HG03025 (cell line): ENCODE data around the gene PARD6G.
"Not testable (repeated sequence)": the region's sequence is repeated elsewhere in the genome, so short reads cannot be mapped to it uniquely, and the experiment has no call there.

Source experiments
- ATAC-seq: cut with Tn5 transposase; IDR thresholded peaks from one replicate; pipeline ENCODE4 v1.9.1; 2021; ENCODE audit warnings: mild to moderate bottlenecking, moderate library complexity; ENCODE audit not compliant: unreplicated experiment, low FRiP score

Gene PARD6G, protein sequence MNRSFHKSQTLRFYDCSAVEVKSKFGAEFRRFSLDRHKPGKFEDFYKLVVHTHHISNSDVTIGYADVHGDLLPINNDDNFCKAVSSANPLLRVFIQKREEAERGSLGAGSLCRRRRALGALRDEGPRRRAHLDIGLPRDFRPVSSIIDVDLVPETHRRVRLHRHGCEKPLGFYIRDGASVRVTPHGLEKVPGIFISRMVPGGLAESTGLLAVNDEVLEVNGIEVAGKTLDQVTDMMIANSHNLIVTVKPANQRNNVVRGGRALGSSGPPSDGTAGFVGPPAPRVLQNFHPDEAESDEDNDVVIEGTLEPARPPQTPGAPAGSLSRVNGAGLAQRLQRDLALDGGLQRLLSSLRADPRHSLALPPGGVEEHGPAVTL

DNA sequence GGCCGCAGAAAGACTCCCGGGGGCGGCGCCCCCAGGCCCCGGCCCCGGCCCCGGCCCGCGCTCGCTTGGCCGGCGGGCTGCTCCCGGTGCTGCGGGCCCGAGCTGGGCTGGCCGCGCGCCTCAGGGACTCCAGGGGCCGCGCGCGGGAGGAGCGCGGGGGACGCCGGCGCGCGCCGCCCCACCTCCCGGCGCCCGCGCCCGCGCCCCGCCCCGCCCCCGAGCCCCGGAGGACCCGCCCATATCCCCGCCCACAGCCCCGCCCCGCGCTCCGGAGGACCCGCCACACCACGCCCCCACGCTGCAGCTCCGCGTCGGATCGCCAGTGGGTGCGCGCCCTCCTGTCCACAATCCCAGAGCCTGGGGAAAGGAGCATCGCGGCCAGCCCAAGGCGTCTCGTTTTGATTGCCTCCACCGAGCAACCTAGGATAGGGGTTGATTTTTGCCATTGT is at the start of gene PARD6G:
TSS of gene PARD6G (minus strand) at position 122 of the 449 bp plus-strand sequence. CDS start 166 bp downstream, outside the sequence.
- ATAC-seq: peak; percentile 57

DNA sequence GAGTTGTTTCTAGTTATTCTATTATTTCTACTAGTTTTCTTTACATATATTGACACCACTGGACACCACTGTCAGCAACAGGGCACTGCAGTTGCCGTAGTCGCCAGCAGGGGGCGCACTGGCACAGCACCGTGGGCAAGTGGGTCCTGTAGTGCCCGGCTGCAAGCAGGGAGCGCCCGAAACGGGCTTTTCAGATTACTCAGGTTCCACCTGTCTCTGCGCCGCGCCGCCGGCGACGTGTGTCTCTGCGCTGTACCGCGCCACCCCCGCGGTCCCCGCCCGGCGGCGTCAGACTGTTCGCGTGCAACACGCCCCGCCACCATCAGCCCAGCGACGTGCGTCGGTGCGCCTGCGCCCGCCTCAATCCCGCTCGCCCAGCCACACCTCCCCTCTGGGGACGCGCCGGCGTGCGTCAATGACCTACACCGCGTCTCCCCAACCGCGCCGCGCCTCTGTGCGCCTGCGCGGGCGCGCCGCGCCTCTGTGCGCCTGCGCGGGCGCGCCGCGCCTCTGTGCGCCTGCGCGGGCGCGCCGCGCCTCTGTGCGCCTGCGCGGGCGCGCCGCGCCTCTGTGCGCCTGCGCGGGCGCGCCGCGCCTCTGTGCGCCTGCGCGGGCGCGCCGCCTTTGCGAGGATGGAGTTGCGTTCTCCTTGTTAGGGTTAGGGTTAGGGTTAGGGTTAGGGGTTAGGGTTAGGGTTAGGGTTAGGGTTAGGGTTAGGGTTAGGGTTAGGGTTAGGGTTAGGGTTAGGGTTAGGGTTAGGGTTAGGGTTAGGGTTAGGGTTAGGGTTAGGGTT is 15.1 kb upstream of the PARD6G start:
- not testable (repeated sequence) for ATAC-seq

DNA sequence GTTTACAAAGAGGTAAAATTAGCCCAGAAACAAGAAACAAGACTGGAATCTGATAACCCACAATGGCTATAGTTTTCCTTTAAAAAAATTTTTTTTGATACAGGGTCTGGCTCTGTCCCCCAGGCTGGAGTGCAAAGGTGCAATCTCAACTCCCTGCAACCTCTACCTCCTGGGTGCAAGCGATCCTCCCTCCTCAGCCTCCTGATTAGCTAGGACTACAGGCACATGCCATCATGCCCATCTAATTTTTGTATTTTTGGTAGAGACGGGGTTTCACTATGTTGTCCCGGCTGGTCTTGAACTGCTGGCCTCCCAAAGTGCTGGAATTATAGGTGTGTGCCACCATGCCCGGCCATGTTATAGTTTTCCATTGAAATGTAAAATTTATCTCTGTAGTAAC is 12.3 kb upstream of the PARD6G start:
- ATAC-seq: no peak

DNA sequence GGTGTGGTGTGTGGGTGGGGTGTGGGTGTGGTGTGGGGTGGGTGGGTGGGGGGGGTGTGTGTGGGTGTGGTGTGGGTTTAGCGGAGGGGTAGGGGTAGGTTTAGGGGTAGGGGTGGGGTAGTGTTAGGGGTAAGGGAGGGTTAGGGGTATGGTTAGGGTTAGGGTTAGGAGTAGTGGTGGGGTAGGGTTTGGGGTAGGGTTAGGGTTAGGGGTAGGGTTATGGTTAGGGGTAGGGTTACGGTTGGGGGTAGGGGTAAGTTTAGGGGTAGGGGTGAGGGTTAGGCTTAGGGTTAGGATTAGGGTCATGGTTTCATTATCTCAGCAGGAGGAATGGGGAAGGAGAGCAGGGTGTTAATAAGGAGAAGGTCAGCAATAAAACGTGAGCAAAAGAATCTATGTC is 11.3 kb upstream of the PARD6G start:
- no peak for ATAC-seq

DNA sequence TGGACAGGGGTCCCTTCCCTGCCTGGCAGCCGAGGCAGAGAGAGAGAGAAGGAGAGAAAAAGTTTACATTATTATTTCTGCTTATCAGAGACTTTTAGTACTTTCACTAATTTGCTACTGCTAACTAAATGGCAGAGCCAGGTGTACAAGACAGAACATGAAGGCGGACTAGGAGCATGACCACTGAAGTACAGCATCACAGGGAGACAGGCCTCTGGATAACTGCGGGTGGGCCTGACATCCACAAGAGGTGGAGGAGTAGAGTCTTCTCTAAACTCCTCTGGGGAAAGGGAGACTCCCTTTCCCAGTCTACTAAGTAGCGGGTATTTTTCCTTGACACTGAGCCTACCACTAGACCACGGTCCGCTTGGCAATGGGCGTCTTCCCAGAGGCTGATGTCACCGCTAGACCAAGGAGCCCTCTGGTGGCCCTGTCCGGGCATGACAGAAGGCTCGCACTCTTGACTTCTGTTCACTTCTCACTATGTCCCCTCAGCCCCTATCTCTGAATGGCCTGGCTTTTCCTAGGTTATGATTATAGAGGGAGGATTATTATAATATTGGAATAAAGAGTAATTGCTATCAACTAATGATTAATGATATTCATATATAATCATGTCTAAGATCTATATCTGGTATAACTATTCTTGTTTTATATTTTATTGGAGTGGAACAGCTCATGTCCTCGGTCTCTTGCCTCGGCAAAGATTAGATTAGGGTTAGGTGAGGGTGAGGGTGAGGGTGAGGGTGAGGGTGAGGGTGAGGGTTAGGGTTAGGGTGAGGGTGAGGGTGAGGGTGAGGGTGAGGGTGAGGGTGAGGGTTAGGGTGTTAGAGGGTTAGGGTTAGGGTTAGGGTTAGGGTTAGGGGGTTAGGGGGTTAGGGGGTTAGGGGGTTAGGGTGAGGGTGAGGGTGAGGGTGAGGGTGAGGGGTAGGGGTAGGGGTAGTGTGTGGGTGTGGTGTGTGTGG is 10.5 kb upstream of the PARD6G start:
- not testable (repeated sequence) for ATAC-seq

DNA sequence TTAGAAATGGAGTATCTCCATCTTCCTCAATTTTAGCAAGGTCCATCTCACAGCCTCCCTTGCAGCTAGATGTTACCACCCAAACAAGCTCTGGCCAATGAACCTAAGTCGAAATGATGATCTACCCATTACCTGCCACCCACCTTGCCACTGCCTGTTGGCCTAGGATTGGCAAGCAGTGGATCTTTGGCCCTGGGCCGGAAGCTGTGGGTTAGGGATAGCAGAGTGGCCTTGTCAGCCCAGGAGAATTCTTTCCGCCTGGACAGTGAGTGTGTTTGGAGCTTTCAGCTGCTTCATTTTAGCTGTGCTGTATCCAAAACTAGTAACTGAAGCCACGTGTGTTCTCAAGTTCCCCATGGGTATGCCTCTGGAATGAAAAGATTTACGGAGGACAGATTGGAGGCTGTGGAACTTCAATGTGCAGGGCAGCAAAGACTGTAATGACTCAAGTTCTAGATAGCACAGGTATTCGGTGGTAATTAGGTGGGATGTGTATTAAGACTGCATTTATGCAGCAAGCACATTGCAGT is 7.7 kb upstream of the PARD6G start:
- ATAC-seq: no peak

DNA sequence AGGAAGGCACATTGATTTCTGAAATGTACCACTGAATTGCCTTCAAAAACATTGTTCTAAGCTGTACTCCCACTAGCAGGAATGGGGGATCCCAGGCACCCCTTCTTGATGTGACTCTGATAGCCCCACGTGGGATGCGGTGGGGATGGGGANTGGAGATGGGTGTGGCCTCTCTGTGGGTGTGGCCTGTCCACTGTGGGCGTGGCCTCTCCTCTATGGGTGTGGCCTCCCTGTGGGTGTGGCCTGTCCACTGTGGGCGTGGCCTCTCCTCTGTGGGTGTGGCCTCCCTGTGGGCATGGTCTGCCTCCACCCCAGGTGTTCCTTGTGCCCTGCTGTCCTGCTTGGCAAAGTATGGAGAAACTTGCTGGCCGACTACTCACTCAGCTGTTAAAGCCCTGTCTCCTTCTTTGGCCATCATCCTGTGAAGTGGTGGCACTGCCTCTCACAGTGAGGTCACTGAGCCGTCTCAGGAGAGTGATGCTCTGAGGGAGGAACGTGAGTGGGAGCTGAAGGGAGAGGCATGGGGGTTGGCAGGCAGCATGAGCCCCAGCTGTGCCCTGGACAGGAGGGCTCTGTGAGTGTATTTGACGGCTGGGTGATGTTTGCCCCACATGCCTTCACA is 6.7 kb upstream of the PARD6G start:
- no peak for ATAC-seq

DNA sequence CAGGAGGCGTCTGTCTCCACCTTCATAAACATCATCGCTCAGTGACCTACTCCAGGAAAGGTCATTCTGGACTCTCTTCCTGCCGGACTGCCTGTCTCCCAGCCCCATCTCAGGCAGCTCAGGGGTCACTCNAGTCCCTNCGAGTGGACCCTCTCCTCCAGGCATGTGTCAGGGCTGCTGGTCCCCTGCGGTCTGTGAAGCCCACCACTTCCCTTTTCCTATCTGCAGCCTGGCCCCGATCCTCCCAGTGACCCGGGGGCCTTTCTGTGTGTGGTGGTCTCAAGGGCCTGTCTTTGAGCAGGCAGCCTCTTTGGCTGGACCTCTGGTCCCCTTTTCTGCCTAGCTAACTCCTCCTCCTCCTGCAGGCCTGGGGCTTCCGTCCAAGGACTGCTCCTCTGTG is 5.9 kb upstream of the PARD6G start:
- no peak for ATAC-seq

DNA sequence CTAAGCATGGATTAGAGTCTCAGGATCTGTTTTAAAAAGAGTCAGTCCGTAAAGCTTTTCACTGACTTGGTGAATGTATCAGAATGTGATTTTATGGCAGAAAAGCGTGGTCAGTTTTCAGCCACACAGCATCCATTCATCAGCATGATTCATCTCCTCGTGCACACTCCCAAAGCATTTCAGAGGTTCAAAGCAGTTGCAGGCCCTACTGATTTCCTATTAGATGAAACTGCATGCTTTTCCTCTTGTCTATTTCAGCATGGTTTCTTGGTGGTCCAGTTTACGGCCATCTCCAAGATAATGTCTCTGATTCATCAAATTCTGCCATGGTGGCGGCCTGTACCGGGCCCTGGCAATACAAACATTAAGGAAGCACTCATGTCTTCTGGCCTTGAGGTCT is 4.8 kb upstream of the PARD6G start:
- ATAC-seq: no peak

DNA sequence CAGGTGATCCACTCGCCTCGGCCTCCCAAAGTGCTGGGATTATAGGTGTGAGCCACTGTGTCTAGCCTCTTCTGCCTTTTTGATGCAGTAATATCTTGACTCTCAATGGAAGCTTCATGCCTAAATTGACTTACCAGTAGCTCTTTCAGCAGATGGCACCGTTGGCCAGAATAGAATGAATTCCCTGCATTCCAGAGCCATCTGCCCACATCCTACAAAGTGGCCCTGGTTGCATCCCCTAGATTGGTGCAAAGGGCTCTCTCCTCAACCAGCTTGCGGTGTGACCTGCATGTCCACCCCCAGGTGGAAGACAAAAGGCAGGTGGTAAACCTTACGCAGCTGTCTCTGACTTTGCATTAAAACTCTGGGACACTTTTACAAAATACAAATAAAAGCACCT is 4.4 kb upstream of the PARD6G start:
- ATAC-seq: no peak

DNA sequence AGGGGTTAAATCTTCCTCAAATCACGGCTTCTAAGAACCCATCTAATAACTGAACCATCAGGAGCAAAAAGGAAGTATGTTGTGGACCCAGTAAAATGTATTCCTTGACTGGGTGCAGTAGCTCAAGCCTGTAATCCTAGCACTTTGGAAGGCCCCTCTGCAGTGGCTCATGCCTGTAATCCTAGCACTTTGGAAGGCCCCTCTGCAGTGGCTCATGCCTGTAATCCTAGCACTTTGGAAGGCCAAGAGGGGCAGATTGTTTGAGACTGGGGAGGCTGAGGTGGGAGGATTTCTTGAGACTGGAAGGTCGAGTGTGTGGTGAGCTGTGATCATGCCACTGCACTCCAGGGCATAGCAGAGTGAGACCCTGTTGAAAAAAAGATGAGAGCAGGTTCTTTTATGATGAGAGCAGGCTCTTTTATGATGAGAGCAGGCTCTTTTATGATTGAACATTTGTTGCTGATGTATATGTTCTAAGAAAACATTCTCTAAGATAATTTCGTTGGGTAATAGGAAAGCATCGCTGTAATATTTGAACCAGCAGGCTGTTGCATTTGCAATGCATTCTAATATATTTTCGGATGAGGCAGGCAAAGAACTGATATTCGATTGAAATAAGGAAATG is 3.5 kb upstream of the PARD6G start:
- ATAC-seq: no peak

DNA sequence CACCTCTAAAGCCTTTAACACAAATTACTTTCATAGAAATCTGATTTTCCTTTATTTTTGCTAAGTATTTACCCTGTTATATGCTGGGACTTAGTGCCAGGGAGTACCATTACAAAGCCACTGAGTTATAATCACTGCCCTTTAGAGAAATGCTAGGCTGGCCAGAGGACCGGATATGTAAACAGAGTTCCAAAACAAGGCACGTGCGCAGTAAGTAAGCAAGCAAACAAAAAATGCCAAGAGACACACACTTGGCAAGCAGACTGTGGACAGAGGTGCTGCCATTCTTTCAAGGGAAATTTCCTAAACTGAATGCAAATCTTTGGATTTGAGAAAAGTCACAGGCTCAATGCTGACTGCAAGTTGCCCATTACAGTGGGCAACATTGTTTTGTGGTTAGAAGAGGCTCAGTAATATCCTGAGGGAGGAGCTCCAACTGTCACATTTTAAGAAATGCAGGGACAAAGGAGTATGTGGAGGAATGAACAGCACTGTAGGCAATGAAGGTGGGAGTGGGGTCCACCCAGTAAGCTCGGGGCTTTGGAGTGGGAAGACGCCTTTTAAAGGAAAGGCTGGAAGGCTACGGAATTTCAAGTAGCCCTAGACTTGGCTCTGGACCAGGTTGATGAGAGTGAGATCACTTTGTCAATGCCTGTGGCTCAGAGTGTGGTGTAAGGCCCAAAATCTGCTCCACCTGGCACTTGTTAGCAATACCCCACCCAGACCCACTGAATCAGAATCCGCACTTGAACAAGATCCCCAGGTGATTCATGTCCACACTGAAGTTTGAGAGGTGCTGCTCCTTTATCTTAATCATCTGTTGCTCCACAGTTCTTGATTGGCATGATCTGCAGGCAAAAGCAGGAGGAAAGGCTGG is 2.1 kb upstream of the PARD6G start:
- no peak for ATAC-seq

DNA sequence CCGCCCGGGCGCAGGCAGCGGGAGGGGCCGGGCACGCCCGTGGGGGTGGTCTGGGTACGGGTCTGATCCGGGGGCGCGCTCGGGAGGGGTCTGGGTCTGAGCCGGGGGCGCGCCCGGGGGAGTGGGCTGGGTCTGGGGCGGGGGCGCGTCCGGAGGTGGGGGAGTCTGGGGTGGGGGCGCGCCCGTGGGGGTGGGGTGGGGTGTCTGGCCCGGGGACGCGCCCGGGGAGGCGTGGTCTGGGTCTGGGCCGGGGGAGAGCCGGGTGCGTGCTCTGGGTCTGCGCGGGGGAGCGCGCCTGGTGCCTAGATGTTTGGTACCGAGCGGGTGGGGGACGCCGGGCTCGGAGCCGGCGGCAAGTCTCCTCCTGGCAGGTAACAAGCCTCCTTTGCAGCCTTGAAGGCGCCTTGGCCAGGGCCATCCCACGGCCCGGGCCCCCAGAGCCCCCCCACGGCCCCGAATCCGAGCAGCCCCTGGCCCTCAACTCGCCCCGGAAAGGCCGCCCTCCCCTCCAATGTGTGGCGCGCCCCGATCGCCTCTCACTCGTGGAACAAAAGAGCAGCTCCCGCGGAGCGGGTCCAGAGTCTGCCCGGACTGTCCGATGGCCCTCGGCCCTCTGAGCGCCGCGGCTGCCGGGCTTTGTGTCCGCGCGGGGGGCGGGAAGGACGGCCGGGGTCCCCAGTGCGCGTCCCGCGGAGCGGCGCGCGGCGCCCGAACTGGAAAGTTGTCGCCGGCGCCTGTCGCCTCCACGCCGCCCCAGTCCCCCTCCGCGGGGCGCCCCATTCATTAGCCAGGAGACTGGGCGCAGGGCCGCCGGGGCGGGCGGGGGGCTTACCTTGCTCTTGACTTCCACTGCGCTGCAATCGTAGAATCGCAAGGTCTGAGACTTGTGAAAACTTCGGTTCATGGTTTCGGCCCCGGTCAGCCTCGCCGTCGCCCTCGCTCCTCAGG is 595 bp downstream of the PARD6G start:
- peak; percentile 11 for ATAC-seq

DNA sequence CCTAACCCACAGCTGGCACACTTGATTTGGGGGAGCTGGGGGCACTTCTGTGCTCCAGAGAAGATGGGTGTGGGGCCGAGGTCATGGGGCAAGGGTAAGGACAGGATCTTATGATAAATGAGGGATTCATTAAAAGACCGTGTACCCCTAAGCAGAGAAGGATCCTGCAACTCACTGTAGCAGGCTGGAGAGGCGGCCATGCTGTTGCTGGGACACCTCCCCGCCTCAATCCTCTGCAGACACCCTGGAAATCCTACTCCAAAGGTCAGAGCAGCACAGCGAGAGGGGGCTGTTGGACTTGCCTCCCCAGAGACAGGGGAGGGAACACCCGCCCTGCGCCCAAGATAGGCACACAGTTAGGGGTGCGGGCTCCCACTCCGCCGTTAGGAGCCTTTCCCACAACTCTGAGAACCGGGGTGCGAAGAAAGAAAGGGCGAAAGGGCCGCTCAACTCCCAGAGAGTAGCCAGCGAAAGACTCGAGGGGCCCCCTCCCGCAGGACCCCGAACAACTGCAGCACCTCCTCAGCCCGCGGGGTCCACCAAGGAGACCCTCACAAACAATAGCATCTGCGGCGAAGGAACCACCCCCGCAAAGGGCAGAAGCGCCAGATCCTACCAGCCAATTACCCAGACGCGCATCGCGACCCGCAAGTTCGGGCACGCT is 1.4 kb downstream of the PARD6G start:
- no peak for ATAC-seq

DNA sequence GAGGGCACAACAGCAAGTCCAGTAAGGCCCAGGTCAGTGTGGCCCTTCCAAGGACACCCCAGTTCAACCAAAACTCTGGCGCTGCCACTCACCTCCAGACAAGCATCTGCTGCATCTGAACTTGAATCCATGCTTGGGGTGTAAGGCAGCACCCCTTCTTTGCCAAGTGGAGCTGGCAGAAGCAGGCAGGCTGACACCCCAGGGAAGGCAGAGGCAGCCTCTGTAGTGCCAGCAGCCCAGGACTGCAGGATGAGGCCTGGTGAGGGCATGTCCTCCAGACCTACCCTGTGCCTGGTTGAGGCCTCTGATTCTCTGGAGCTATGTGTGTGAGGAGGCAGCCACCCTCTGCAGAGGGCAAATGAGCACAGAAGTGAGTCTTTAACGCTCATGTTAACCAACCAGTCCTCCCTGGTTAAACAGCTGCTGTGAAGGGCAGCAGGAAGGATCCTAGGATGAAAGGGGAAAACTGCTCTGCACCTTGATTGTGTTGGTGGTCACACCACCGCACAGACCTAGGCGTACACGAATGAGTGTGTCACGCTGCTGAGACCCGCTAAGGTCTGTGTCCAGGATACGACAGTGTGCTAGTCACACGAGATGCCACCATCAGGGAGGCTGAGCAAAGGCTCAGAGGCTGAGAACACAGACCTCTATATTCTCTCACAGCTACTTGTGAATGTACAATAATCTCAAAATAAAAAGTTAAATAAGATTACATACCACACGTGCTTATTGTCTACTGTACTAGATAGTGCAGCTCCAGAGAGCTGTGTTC is 2.2 kb downstream of the PARD6G start:
- ATAC-seq: no peak

DNA sequence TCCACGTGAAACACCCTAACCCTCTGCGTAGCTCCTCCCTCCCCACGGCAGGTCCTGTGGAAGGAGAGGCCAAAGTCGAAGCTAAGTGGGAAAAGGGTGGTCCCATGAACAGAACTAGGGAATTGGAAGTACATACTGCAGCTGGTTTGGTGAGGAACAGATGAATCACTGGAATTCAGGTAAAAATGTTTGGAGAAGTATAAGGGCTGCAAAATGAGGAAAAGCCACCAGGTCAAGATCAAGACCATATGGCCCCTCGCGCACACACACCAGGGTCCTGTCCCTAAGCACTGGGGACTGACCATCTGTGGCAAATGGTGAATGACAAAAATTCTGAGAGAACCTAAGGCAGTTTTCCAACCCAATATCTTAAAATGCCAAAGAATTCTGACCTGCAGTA is 3.1 kb downstream of the PARD6G start:
- ATAC-seq: no peak
